ENCODE results near the gene CYP1A2. TPM values are rescaled to one million over a fixed set of nuclear protein-coding genes. Genes with fewer than 3 reads are reported as not detected.

The CYP1A2 gene
- total RNA-seq, 3 donors from 2014 or later: not detected

GRCh38 chr15:74801311-74801997, 52.8 kb downstream of the CYP1A2 start:
- H3K36me3 ChIP-seq: peaks cover 12% of the 10 kb centered on the region
- H3K4me1 ChIP-seq: peaks cover 4 to 19% of the 10 kb centered on the region in 2 donors
- intact Hi-C loops (cut with DNase I; ENCODE audit: low total_unique reads): no loop called here

GRCh38 chr15:74802290-74802689, 53.6 kb downstream of the CYP1A2 start:
- Histone ChIP-seq H3K27ac (no peak overlapping the region), H3K4me3 (no peak overlapping the region), H3K4me1 (peaks cover 4 to 19% of the 10 kb centered on the region in 2 donors), H3K9me3 (no peaks in the 10 kb centered on the region), H3K27me3 (no peaks in the 10 kb centered on the region), H3K36me3 (peaks cover 12% of the 10 kb centered on the region)
- intact Hi-C loops (cut with DNase I; ENCODE audit: low total_unique reads): no loop called here
- TF ChIP-seq POLR2AphosphoS5 (IDR thresholded peaks at IDR 0.05) (no peak), CTCF (IDR thresholded peaks at IDR 0.05) (no peak), POLR2A (IDR thresholded peaks at IDR 0.05) (no peak)
- no peak for DNase-seq (ENCODE audit: low spot score in 2 of 2)

More at GRCh38 chr15:74801311-74801997, 52.8 kb downstream of the CYP1A2 start:
- DNase-seq (ENCODE audit: low spot score in 2 of 2): no peak
- Histone ChIP-seq H3K9me3 (no peaks in the 10 kb centered on the region), H3K27ac (no peak overlapping the region), H3K27me3 (no peaks in the 10 kb centered on the region), H3K4me3 (no peak overlapping the region)
- TF ChIP-seq CTCF (IDR thresholded peaks at IDR 0.05) (no peak), POLR2AphosphoS5 (IDR thresholded peaks at IDR 0.05) (no peak), POLR2A (IDR thresholded peaks at IDR 0.05) (no peak)

GRCh38 chr15:74802862-74803447, 54.3 kb downstream of the CYP1A2 start:
- Histone ChIP-seq H3K36me3 (peaks cover 12% of the 10 kb centered on the region), H3K27ac (no peak overlapping the region), H3K9me3 (no peaks in the 10 kb centered on the region), H3K4me1 (peaks cover 4 to 19% of the 10 kb centered on the region in 2 donors), H3K27me3 (no peaks in the 10 kb centered on the region), H3K4me3 (no peak overlapping the region)
- intact Hi-C loops (cut with DNase I; ENCODE audit: low total_unique reads): no loop called here
- DNase-seq (ENCODE audit: low spot score in 2 of 2): no peak
- no peak for TF ChIP-seq POLR2A (IDR thresholded peaks at IDR 0.05)
- no peak for TF ChIP-seq CTCF (IDR thresholded peaks at IDR 0.05)
- TF ChIP-seq POLR2AphosphoS5 (IDR thresholded peaks at IDR 0.05): no peak

GRCh38 chr15:74804935-74805334, 56.3 kb downstream of the CYP1A2 start:
- H3K9me3 ChIP-seq: no peaks in the 10 kb centered on the region
- DNase-seq (ENCODE audit: low spot score in 2 of 2): no peak
- H3K27me3 ChIP-seq: no peaks in the 10 kb centered on the region
- peaks cover 1 to 2% of the 10 kb centered on the region in 2 donors for H3K4me1 ChIP-seq
- H3K36me3 ChIP-seq: peaks cover 12% of the 10 kb centered on the region
- TF ChIP-seq POLR2AphosphoS5 (IDR thresholded peaks at IDR 0.05) (no peak), POLR2A (IDR thresholded peaks at IDR 0.05) (no peak), CTCF (IDR thresholded peaks at IDR 0.05) (no peak)
- intact Hi-C loops (cut with DNase I; ENCODE audit: low total_unique reads): no loop called here
- no peak overlapping the region for H3K27ac ChIP-seq
- H3K4me3 ChIP-seq: no peak overlapping the region

Other genes with a start within 250 kb of the CYP1A2 start
- gene ARID3B, start 207.6 kb upstream of the CYP1A2 start, total RNA-seq: 1 to 10 TPM; 5.2 to 6.0 (median 5.9) TPM
- gene CLK3, start 133.0 kb upstream of the CYP1A2 start, total RNA-seq: 100 to 1,000 TPM in 2 of 3 donors, 10 to 100 TPM in 1; 99.2 to 110 (median 101) TPM
- gene EDC3, start 52.8 kb upstream of the CYP1A2 start, total RNA-seq: 10 to 100 TPM; 13.8 to 21.7 (median 20.3) TPM
- 10 to 100 TPM in 1 of 3 donors, 1 to 10 TPM in 1, under 1 TPM in 1; 0.80 to 32.1 (median 4.8) TPM for gene CYP1A1, start 23.3 kb upstream of the CYP1A2 start, total RNA-seq
- gene CSK, start 33.2 kb downstream of the CYP1A2 start, total RNA-seq: 10 to 100 TPM; 18.7 to 26.2 (median 18.7) TPM
- gene LMAN1L, start 64.0 kb downstream of the CYP1A2 start, total RNA-seq: under 1 TPM in 1 of 3 donors, not detected in 2; 0.15 TPM
- under 1 TPM in 1 of 3 donors, not detected in 2; 0.66 TPM for gene CPLX3, start 77.8 kb downstream of the CYP1A2 start, total RNA-seq
- 10 to 100 TPM; 28.3 to 48.8 (median 48.0) TPM for gene ULK3, start 94.3 kb downstream of the CYP1A2 start, total RNA-seq
- gene SCAMP2, start 124.5 kb downstream of the CYP1A2 start, total RNA-seq: 10 to 100 TPM; 49.5 to 71.4 (median 69.4) TPM
- gene MPI, start 141.2 kb downstream of the CYP1A2 start, total RNA-seq: 10 to 100 TPM; 42.7 to 70.1 (median 48.3) TPM
- 10 to 100 TPM; 51.4 to 72.0 (median 54.1) TPM for gene FAM219B, start 158.0 kb downstream of the CYP1A2 start, total RNA-seq
- gene COX5A, start 189.2 kb downstream of the CYP1A2 start, total RNA-seq: 10 to 100 TPM; 55.6 to 73.8 (median 58.3) TPM
- 10 to 100 TPM in 2 of 3 donors, 1 to 10 TPM in 1; 7.6 to 17.1 (median 13.1) TPM for gene RPP25, start 207.9 kb downstream of the CYP1A2 start, total RNA-seq
- gene SCAMP5, start 246.7 kb downstream of the CYP1A2 start, total RNA-seq: 1 to 10 TPM; 2.2 to 7.5 (median 4.5) TPM